Measurements from ENCODE around the gene KIFC3.

KIFC3 gene

DNA sequence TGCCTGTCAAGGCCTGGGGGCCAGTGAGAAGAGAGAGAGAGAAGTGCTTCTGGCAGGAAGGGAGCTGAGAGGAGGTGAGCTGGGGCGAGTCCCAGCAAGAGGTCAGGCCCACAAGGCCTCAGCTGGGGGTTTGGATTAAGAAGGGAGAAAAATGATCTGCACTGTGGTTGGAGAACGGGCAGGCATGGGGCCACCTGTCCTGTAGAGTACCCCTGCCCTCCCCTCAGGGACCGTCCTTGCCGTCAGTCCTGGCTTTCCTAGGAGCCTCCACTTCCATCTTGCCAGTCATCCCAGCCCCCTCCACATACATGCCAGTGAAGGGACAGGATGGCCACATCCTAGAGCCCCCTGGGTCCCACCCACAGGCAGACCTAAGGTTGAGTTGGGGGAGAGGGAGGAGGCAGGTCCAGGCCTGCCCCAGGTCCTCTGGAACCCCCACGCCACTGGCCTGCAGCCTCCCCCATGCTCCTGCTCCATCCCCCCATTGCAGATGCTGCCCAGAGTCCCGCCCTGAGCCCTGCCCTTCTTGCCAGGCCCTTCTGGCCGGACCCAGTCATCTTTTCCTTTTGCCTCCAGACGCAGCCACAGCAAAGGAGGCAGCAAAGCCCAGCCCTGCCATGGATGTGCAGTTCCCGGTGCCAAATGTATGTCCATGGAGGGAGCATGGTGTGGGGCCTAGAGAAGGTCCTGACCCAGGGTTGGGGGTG is 47.8 kb downstream of the KIFC3 start:
- Histone ChIP-seq H3K27ac (ENCODE audit: extremely low read depth, low read depth, low read length) (no peak overlapping the region), H3K4me3 (ENCODE audit: low read depth, low read length) (no peak overlapping the region), H3K9me3 (ENCODE audit: control insufficient read depth, insufficient read depth, low read depth, low read length) (no peaks in the 10 kb centered on the region), H3K4me1 (ENCODE audit: control insufficient read depth, insufficient read depth, low read length) (no peaks in the 10 kb centered on the region), H3K36me3 (ENCODE audit: control insufficient read depth in 2 of 2, insufficient read depth in 1 of 2, low read length in 2 of 2) (peaks cover 0 to 89% of the 10 kb centered on the region in 2 experiments; a peak in 1 of 3 replicates)
- CTCF ChIA-PET: interaction anchor here (0.6 kb wide), 1 partner anchor 101 kb away, joined by 3 read pairs; no protein-coding TSS in a partner anchor
- peak; percentile 82 for TF ChIP-seq GLIS1 (tag by site-specific recombination; IDR thresholded peaks at IDR 0.05)
- TF ChIP-seq, protein P1, sequence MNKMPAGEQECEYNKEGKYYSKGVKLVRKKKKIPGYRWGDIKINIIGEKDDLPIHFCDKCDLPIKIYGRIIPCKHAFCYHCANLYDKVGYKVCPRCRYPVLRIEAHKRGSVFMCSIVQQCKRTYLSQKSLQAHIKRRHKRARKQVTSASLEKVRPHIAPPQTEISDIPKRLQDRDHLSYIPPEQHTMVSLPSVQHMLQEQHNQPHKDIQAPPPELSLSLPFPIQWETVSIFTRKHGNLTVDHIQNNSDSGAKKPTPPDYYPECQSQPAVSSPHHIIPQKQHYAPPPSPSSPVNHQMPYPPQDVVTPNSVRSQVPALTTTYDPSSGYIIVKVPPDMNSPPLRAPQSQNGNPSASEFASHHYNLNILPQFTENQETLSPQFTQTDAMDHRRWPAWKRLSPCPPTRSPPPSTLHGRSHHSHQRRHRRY (tag by site-specific recombination; IDR thresholded peaks at IDR 0.05): no peak
- TF ChIP-seq ZNF292 (tag by site-specific recombination; IDR thresholded peaks at IDR 0.05; ENCODE audit: borderline replicate concordance, low read depth): no peak
- POLR2A ChIA-PET: interaction anchor here (1.2 kb wide), 1 partner anchor 18 kb away, joined by 3 read pairs; no protein-coding TSS in a partner anchor

DNA sequence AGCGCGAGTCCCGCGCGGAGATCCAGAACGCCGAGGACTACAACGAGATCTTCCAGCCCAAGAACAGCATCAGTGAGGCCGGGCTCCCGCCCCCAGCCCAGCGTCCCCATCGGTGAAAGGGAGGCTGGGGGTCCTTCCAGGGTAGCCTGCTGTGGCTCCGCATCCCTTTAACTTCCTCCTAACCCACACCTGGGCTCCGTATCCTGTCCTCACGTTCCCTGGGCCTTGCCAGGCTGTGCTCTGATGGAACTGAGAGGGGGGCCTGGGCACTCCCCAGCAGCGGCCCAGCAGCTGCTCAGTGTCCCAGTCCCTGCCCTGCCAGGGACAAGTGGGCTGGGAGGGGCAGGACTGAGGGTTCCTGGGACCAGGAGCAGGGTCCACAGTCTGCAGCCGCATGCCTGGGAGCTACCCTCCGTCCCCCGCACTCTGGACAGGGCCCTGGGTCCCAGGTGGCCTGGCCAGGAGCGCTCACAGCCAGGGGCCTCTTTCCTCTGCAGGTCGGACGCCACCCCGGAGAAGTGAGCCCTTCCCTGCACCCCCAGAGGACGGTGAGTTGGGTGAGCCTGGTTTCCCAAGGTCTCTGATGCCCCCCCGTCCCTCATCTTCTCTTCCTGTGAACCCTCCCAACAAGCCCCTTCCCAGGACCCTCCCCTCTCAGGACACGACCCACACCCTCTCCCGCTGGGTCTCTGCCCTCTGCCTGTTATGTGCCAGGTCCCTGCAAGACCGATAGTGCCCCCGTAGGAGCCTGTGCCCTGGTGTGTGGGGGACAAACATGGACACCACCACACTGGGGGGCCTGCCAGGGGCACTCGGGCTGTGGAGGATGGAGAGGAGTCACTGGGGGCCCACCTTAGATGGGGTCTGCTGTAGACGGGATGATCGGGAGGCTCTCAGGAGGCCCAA is 48.6 kb downstream of the KIFC3 start:
- peaks cover 0 to 88% of the 10 kb centered on the region in 2 experiments; a peak in 1 of 3 replicates for H3K36me3 ChIP-seq (ENCODE audit: control insufficient read depth in 2 of 2, insufficient read depth in 1 of 2, low read length in 2 of 2)
- H3K27ac ChIP-seq (ENCODE audit: extremely low read depth, low read depth, low read length): no peak overlapping the region
- no peaks in the 10 kb centered on the region for H3K9me3 ChIP-seq (ENCODE audit: control insufficient read depth, insufficient read depth, low read depth, low read length)
- TF ChIP-seq GLI4 (tag by site-specific recombination; IDR thresholded peaks at IDR 0.05) (no peak), ZNF600 (tag by site-specific recombination; IDR thresholded peaks at IDR 0.05) (peak; percentile 48; the same call in 1 of the 2 replicates), ZNF843 (tag by site-specific recombination; IDR thresholded peaks at IDR 0.05) (no peak)
- TF ChIP-seq, protein P2, sequence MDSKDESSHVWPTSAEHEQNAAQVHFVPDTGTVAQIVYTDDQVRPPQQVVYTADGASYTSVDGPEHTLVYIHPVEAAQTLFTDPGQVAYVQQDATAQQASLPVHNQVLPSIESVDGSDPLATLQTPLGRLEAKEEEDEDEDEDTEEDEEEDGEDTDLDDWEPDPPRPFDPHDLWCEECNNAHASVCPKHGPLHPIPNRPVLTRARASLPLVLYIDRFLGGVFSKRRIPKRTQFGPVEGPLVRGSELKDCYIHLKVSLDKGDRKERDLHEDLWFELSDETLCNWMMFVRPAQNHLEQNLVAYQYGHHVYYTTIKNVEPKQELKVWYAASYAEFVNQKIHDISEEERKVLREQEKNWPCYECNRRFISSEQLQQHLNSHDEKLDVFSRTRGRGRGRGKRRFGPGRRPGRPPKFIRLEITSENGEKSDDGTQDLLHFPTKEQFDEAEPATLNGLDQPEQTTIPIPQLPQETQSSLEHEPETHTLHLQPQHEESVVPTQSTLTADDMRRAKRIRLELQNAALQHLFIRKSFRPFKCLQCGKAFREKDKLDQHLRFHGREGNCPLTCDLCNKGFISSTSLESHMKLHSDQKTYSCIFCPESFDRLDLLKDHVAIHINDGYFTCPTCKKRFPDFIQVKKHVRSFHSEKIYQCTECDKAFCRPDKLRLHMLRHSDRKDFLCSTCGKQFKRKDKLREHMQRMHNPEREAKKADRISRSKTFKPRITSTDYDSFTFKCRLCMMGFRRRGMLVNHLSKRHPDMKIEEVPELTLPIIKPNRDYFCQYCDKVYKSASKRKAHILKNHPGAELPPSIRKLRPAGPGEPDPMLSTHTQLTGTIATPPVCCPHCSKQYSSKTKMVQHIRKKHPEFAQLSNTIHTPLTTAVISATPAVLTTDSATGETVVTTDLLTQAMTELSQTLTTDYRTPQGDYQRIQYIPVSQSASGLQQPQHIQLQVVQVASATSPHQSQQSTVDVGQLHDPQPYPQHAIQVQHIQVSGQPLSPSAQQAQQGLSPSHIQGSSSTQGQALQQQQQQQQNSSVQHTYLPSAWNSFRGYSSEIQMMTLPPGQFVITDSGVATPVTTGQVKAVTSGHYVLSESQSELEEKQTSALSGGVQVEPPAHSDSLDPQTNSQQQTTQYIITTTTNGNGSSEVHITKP (tag by site-specific recombination; IDR thresholded peaks at IDR 0.05): peak; percentile 45; the same call in 1 of the 2 replicates
- ChIA-PET POLR2A (interaction anchor here (1.2 kb wide), 1 partner anchor 17 kb away, joined by 3 read pairs; no protein-coding TSS in a partner anchor), CTCF (interaction anchor here (0.6 kb wide), 1 partner anchor 101 kb away, joined by 3 read pairs; no protein-coding TSS in a partner anchor)
- no peaks in the 10 kb centered on the region for H3K4me1 ChIP-seq (ENCODE audit: control insufficient read depth, insufficient read depth, low read length)
- H3K4me3 ChIP-seq (ENCODE audit: low read depth, low read length): no peak overlapping the region

DNA sequence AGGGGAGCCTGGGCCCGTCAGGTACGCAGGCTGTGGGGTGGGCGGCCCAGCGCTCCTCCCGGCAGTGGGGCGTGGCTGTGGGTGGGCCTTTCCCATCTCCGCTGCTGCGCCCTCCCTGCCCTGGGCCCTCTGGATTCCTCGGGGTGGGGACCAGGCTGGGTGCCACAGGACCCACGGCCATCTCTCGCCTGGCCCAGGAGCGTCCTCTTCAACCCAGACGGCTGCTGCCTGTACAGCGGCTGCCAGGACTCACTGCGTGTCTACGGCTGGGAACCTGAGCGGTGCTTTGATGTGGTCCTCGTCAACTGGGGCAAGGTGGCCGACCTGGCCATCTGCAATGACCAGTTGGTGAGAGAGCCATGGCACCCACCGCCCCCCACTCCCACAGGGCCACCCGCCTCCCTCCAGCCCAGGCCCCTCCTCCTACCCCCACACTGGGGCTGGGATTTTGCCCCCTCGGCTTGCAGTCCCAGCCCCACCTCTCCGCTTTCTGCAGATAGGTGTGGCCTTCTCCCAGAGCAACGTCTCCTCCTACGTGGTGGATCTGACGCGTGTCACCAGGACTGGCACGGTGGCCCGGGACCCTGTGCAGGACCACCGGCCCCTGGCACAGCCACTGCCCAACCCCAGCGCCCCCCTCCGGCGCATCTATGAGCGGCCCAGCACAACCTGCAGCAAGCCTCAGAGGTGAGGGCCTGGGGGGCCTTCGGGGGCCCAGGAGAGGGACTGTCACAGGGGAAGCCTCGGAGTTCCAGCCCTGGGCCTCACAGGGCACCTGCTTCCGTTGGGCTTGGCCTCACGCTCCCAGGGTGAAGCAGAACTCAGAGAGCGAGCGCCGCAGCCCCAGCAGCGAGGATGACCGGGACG is 49.5 kb downstream of the KIFC3 start:
- TF ChIP-seq OVOL3 (tag by site-specific recombination; IDR thresholded peaks at IDR 0.05) (no peak), IKZF3 (tag by site-specific recombination; IDR thresholded peaks at IDR 0.05) (no peak), KLF1 (tag by site-specific recombination; IDR thresholded peaks at IDR 0.05) (peak; percentile 90), GLI2 (tag by site-specific recombination; IDR thresholded peaks at IDR 0.05; ENCODE audit: borderline replicate concordance, low read depth) (no peak)
- Histone ChIP-seq H3K9me3 (ENCODE audit: control insufficient read depth, insufficient read depth, low read depth, low read length) (no peaks in the 10 kb centered on the region), H3K4me1 (ENCODE audit: control insufficient read depth, insufficient read depth, low read length) (no peaks in the 10 kb centered on the region), H3K4me3 (ENCODE audit: low read depth, low read length) (no peak overlapping the region), H3K36me3 (ENCODE audit: control insufficient read depth in 2 of 2, insufficient read depth in 1 of 2, low read length in 2 of 2) (peaks cover 0 to 86% of the 10 kb centered on the region in 2 experiments; a peak in 1 of 3 replicates), H3K27ac (ENCODE audit: extremely low read depth, low read depth, low read length) (no peak overlapping the region)
- POLR2A ChIA-PET: no interaction called here
- CTCF ChIA-PET: no interaction called here
